H9 (cell line): ENCODE data around the gene TRPC6. TPM values are rescaled to one million over a fixed set of nuclear protein-coding genes. Genes with fewer than 3 reads are reported as not detected.

ENCODE experiments used
- DNase-seq: peaks from one replicate; pipeline ENCODE4 v3.0.0-alpha.2; 2017
- H2AFZ ChIP-seq: one replicate; pipeline ENCODE4 v1.6.1; 2013; ENCODE audit warnings: mild to moderate bottlenecking, low read length, control low read depth, moderate library complexity
- H2AK5ac ChIP-seq: 2 replicates; pipeline ENCODE4 v1.6.1; 2013; ENCODE audit warnings: low read length, control low read depth, mixed read lengths; ENCODE audit not compliant: insufficient read length
- H2BK120ac ChIP-seq: one replicate; pipeline ENCODE4 v1.6.1; 2013; ENCODE audit warnings: low read depth, mild to moderate bottlenecking, low read length, control low read depth, inconsistent platforms; ENCODE audit not compliant: poor library complexity, severe bottlenecking
- H2BK12ac ChIP-seq: 2 replicates; pipeline ENCODE4 v1.6.1; 2013; ENCODE audit warnings: low read length, control low read depth, mixed read lengths, low read depth; ENCODE audit not compliant: insufficient read length
- H2BK15ac ChIP-seq: 2 replicates; pipeline ENCODE4 v1.6.1; 2013; ENCODE audit warnings: low read depth, low read length, control low read depth
- H2BK20ac ChIP-seq: one replicate; pipeline ENCODE4 v1.6.1; 2013; ENCODE audit warnings: low read depth, mild to moderate bottlenecking, low read length, control low read depth, inconsistent platforms; ENCODE audit not compliant: poor library complexity, severe bottlenecking
- H2BK5ac ChIP-seq: 2 replicates; pipeline ENCODE4 v1.6.1; 2013; ENCODE audit warnings: low read length, control low read depth, mixed read lengths; ENCODE audit not compliant: insufficient read length
- H3K14ac ChIP-seq: 2 replicates; pipeline ENCODE4 v1.6.1; 2013; ENCODE audit warnings: low read length, control low read depth; ENCODE audit not compliant: insufficient read depth
- H3K18ac ChIP-seq: 2 replicates; pipeline ENCODE4 v1.6.1; 2013; ENCODE audit warnings: low read depth, mild to moderate bottlenecking, mixed read lengths, low read length, control low read depth; ENCODE audit not compliant: insufficient read length
- H3K23ac ChIP-seq: 2 replicates; pipeline ENCODE4 v1.6.1; 2013; ENCODE audit warnings: low read length, control low read depth, mixed read lengths, low read depth; ENCODE audit not compliant: insufficient read length
- H3K23me2 ChIP-seq: 2 replicates; pipeline ENCODE4 v1.6.1; 2013; ENCODE audit warnings: low read depth, mild to moderate bottlenecking, mixed read lengths, low read length, control low read depth; ENCODE audit not compliant: insufficient read length, poor library complexity, severe bottlenecking
- H3K27ac ChIP-seq: 2 replicates; pipeline ENCODE4 v1.5.1; 2013; ENCODE audit warnings: low read length, control low read depth, mixed read lengths, low read depth; ENCODE audit not compliant: insufficient read length
- H3K27me3 ChIP-seq: 2 replicates; pipeline ENCODE4 v1.6.1; 2013; ENCODE audit warnings: low read length, control low read depth, inconsistent platforms; ENCODE audit not compliant: insufficient read depth
- H3K4ac ChIP-seq: 2 replicates; pipeline ENCODE4 v1.6.1; 2013; ENCODE audit warnings: low read depth, mild to moderate bottlenecking, control low read depth, inconsistent platforms, low read length, moderate library complexity
- H3K4me1 ChIP-seq: 2 replicates; pipeline ENCODE4 v1.6.1; 2013; ENCODE audit warnings: low read length, control low read depth, inconsistent platforms; ENCODE audit not compliant: insufficient read depth
- H3K4me2 ChIP-seq: 2 replicates; pipeline ENCODE4 v1.6.1; 2013; ENCODE audit warnings: low read length, control low read depth, mixed read lengths; ENCODE audit not compliant: insufficient read length, insufficient read depth
- H3K56ac ChIP-seq: 2 replicates; pipeline ENCODE4 v1.6.1; 2013; ENCODE audit warnings: low read depth, mild to moderate bottlenecking, mixed read lengths, low read length, control low read depth; ENCODE audit not compliant: insufficient read length
- H3K79me1 ChIP-seq: 2 replicates; pipeline ENCODE4 v1.6.1; 2013; ENCODE audit warnings: low read depth, mild to moderate bottlenecking, moderate library complexity, low read length, control low read depth, inconsistent platforms; ENCODE audit not compliant: insufficient read depth, poor library complexity, severe bottlenecking
- H3K79me2 ChIP-seq: 2 replicates; pipeline ENCODE4 v1.6.1; 2013; ENCODE audit warnings: low read length, control low read depth, inconsistent platforms; ENCODE audit not compliant: insufficient read depth
- H3K9ac ChIP-seq: 2 replicates; pipeline ENCODE4 v1.6.1; 2013; ENCODE audit warnings: low read length, control low read depth, mixed read lengths; ENCODE audit not compliant: insufficient read length; ENCODE audit errors: extremely low read depth
- H3K9me3 ChIP-seq: one replicate; pipeline ENCODE4 v1.6.1; 2013; ENCODE audit warnings: low read depth, low read length, inconsistent platforms; ENCODE audit not compliant: control insufficient read depth
- H3T11ph ChIP-seq: one replicate; pipeline ENCODE4 v1.6.1; 2013; ENCODE audit warnings: mild to moderate bottlenecking, low read length, control low read depth, inconsistent platforms
- H4K20me1 ChIP-seq: one replicate; pipeline ENCODE4 v1.6.1; 2013; ENCODE audit not compliant: control insufficient read depth, insufficient read length, insufficient read depth
- H4K5ac ChIP-seq: 2 replicates; pipeline ENCODE4 v1.6.1; 2013; ENCODE audit warnings: low read depth, mild to moderate bottlenecking, mixed read lengths, low read length, control low read depth; ENCODE audit not compliant: insufficient read length
- H4K8ac ChIP-seq: replicated peaks from 2 replicates; pipeline ENCODE4 v1.6.1; 2013; ENCODE audit warnings: low read length, control low read depth, mixed read lengths, low read depth; ENCODE audit not compliant: insufficient read length
- H4K91ac ChIP-seq: 2 replicates; pipeline ENCODE4 v1.6.1; 2013; ENCODE audit warnings: low read depth, mild to moderate bottlenecking, moderate library complexity, mixed read lengths, low read length, control low read depth; ENCODE audit not compliant: insufficient read length
- H3K27ac Mint-ChIP-seq, 3 experiments: 2 replicates in 2 of 3; 3 replicates in 1 of 3; pipeline ENCODE4 v1.8.0; 2020 to 2021; ENCODE audit warnings: mixed read lengths in 3 of 3, mild to moderate bottlenecking in 1 of 3, moderate library complexity in 1 of 3
- H3K27me3 Mint-ChIP-seq: 2 replicates; pipeline ENCODE4 v1.8.0; 2021; ENCODE audit warnings: low read depth, mild to moderate bottlenecking, moderate library complexity, mixed read lengths
- H3K36me3 Mint-ChIP-seq, 3 experiments: 2 replicates in 2 of 3; 3 replicates in 1 of 3; pipeline ENCODE4 v1.8.0; 2020 to 2021; ENCODE audit warnings: low read depth in 3 of 3, mixed read lengths in 3 of 3; ENCODE audit not compliant: insufficient read depth in 1 of 3
- H3K4me1 Mint-ChIP-seq, 2 experiments: 2 replicates each; pipeline ENCODE4 v1.8.0; 2020; ENCODE audit warnings: mixed read lengths in 2 of 2
- H3K4me3 Mint-ChIP-seq, 2 experiments: 2 replicates in 1 of 2; 3 replicates in 1 of 2; pipeline ENCODE4 v1.8.0; 2020 to 2021; ENCODE audit warnings: mild to moderate bottlenecking in 2 of 2, mixed read lengths in 2 of 2, moderate library complexity in 1 of 2
- H3K9me3 Mint-ChIP-seq, 2 experiments: 2 replicates in 1 of 2; 3 replicates in 1 of 2; pipeline ENCODE4 v1.8.0; 2020; ENCODE audit warnings: mild to moderate bottlenecking in 2 of 2, mixed read lengths in 2 of 2, moderate library complexity in 1 of 2
- WGBS: extraction: QIAGEN DNeasy Blood & Tissue Kit; methylation state at CpG from one replicate; pipeline ENCODE4 v1.1.7; 2013; ENCODE audit warnings: missing lambda C conversion rate, low lambda C conversion rate, mixed read lengths; ENCODE audit not compliant: insufficient read length; ENCODE audit errors: extremely low coverage; 5-methylcytosine and 5-hydroxymethylcytosine counted together
- total RNA-seq: library from RNA; stranded (reverse); gene quantifications from 2 replicates; pipeline ENCODE4 v1.2.1, GENCODE V29; 2021
- TF ChIP-seq, protein P1 (sequence below): fragments of 200-600 bp; sonication (generic); conservative IDR thresholded peaks from 3 replicates; pipeline ENCODE4 v1.8.0; 2021; ENCODE audit warnings: antibody characterized with exemption, mild to moderate bottlenecking

Gene TRPC6
- total RNA-seq, 1 experiment from 2014 or later: 14.4 TPM

- Histone ChIP-seq H3K18ac (no peak overlapping the region), H2BK120ac (no peak overlapping the region), H4K8ac (no peak overlapping the region), H3K79me2 (no peaks in the 10 kb centered on the region), H2BK15ac (no peak overlapping the region), H3K9me3 (no peaks in the 10 kb centered on the region), H3K79me1 (no peaks in the 10 kb centered on the region), H4K91ac (no peak overlapping the region), H3K4me1 (no peaks in the 10 kb centered on the region), H3K27ac (no peak overlapping the region), H3K4ac (no peak overlapping the region), H3K14ac (no peak overlapping the region), H3K9ac (no peak overlapping the region), H2AK5ac (no peak overlapping the region), H3K56ac (no peak overlapping the region), H3K23me2 (no peaks in the 10 kb centered on the region), H3K4me2 (no peak overlapping the region), H4K20me1 (no peaks in the 10 kb centered on the region), H2BK5ac (no peak overlapping the region), H4K5ac (no peak overlapping the region), H2AFZ (no peak overlapping the region), H2BK12ac (no peak overlapping the region), H3K23ac (no peak overlapping the region), H2BK20ac (no peak overlapping the region), H3T11ph (no peak overlapping the region), H3K27me3 (no peaks in the 10 kb centered on the region)
- no peak overlapping the region for H3K4me3 Mint-ChIP-seq
- TF ChIP-seq, protein P1, sequence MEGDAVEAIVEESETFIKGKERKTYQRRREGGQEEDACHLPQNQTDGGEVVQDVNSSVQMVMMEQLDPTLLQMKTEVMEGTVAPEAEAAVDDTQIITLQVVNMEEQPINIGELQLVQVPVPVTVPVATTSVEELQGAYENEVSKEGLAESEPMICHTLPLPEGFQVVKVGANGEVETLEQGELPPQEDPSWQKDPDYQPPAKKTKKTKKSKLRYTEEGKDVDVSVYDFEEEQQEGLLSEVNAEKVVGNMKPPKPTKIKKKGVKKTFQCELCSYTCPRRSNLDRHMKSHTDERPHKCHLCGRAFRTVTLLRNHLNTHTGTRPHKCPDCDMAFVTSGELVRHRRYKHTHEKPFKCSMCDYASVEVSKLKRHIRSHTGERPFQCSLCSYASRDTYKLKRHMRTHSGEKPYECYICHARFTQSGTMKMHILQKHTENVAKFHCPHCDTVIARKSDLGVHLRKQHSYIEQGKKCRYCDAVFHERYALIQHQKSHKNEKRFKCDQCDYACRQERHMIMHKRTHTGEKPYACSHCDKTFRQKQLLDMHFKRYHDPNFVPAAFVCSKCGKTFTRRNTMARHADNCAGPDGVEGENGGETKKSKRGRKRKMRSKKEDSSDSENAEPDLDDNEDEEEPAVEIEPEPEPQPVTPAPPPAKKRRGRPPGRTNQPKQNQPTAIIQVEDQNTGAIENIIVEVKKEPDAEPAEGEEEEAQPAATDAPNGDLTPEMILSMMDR: no peak
- H3K36me3 Mint-ChIP-seq: peaks cover 0 to 3% (median 0%) of the 10 kb centered on the region in 3 experiments; a peak in 2 of 7 replicates
- no peak for DNase-seq
- H3K4me1 Mint-ChIP-seq: peaks cover 0 to 5% of the 10 kb centered on the region in 2 experiments; a peak in 1 of 4 replicates
- WGBS: no CpG with 5 or more reads among the region's 5 CpGs
- H3K9me3 Mint-ChIP-seq: no peaks in the 10 kb centered on the region
- H3K27me3 Mint-ChIP-seq: no peaks in the 10 kb centered on the region
- H3K27ac Mint-ChIP-seq: no peak overlapping the region
Observed at GRCh38 chr11:101497291-101497690, 86.5 kb downstream of the TRPC6 start.
